A549 (cell line): ENCODE data around the gene SMCO2. TPM values are rescaled to one million over a fixed set of nuclear protein-coding genes. Genes with fewer than 3 reads are reported as not detected.

Source experiments
- ATAC-seq, 2 experiments: fragments of 200-7000 bp in 1 of 2; fragments of >200 bp in 1 of 2; cut with Nextera tagmentation in 1 of 2; cut with Tn5 transposase in 1 of 2; 3 replicates each; pipeline versions ENCODE4 v1.8.0 to v1.9.1; 2018 to 2020; ENCODE audit warnings: mild to moderate bottlenecking in 1 of 2, moderate library complexity in 1 of 2
- CTCF ChIA-PET: fragments of 300-600 bp; sonication (Branson Sonifier 250); formaldehyde crosslinking; extraction: SDS; loops from one replicate; lab custom pipeline; 2021; ENCODE audit warnings: antibody characterized with exemption, inconsistent platforms; lab: Yijun Ruan, JAX
- POLR2A ChIA-PET: fragments of 350-600 bp; formaldehyde crosslinking; extraction: SDS; loops from one replicate; lab custom pipeline; 2021; ENCODE audit warnings: antibody characterized with exemption, inconsistent platforms; lab: Yijun Ruan, JAX
- DNase-seq, 2 experiments: peaks; one replicate each; pipeline versions ENCODE4 v3.0.0 to v3.0.0-alpha.2; 2011 to 2016; ENCODE audit warnings: low read depth in 1 of 2, low spot score in 1 of 2
- FAIRE-seq: peaks from 2 replicates; lab custom pipeline; 2011; peaks lifted over from hg19 to GRCh38; lab: Jason Lieb, UNC
- H3K27ac ChIP-seq, 2 experiments: fragments of >200 bp; sonication (Bioruptor Twin); formaldehyde crosslinking; 3 replicates each; pipeline ENCODE4 v1.5.1; 2016 to 2017
- H3K4me1 ChIP-seq: fragments of >200 bp; sonication (Bioruptor Twin); formaldehyde crosslinking; 3 replicates; pipeline ENCODE4 v1.6.1; 2016
- H3K4me2 ChIP-seq: fragments of >200 bp; sonication (Bioruptor Twin); formaldehyde crosslinking; 3 replicates; pipeline ENCODE4 v1.6.1; 2016
- H3K4me3 ChIP-seq: fragments of >200 bp; sonication (Bioruptor Twin); formaldehyde crosslinking; 3 replicates; pipeline ENCODE4 v1.5.1; 2016
- H3K9me3 ChIP-seq: fragments of >200 bp; sonication (Bioruptor Twin); formaldehyde crosslinking; 3 replicates; pipeline ENCODE4 v1.6.1; 2016
- CBX2 ChIP-seq: fragments of 200-600 bp; sonication (generic); IDR thresholded peaks from 2 replicates; pipeline ENCODE4 v1.6.1; 2016; ENCODE audit warnings: low read depth, mild to moderate bottlenecking, borderline replicate concordance
- CBX8 ChIP-seq: fragments of 200-600 bp; sonication (generic); IDR thresholded peaks from 2 replicates; pipeline ENCODE4 v1.6.1; 2016
- CHD2 ChIP-seq: fragments of 150-350 bp; IDR thresholded peaks from 2 replicates; pipeline ENCODE4 v1.6.1; 2014; ENCODE audit warnings: low read length; ENCODE audit not compliant: partially characterized antibody
- CHD4 ChIP-seq: fragments of 200-600 bp; sonication (generic); IDR thresholded peaks from 2 replicates; pipeline ENCODE4 v1.6.1; 2016; ENCODE audit warnings: antibody characterized with exemption, mild to moderate bottlenecking, borderline replicate concordance
- CTCF ChIP-seq: fragments of >200 bp; sonication (Bioruptor Twin); formaldehyde crosslinking; IDR thresholded peaks from 3 replicates; pipeline ENCODE4 v1.5.1; 2016
- EP300 ChIP-seq, 2 experiments: fragments of >200 bp; sonication (Bioruptor Twin); formaldehyde crosslinking; IDR thresholded peaks; 2 replicates in 1 of 2; 3 replicates in 1 of 2; pipeline ENCODE4 v1.6.1; 2016 to 2017
- ESRRA ChIP-seq: fragments of 150-350 bp; IDR thresholded peaks from 2 replicates; pipeline ENCODE4 v1.6.1; 2014; ENCODE audit warnings: mild to moderate bottlenecking, low read length, borderline replicate concordance
- FOXS1 ChIP-seq: fragments of 250-450 bp; sonication (Bioruptor Pico); IDR thresholded peaks from 2 replicates; pipeline ENCODE4 v1.5.0; 2020; ENCODE audit warnings: mild to moderate bottlenecking, moderate library complexity
- HEYL ChIP-seq: fragments of 250-450 bp; sonication (Bioruptor Pico); IDR thresholded peaks from 2 replicates; pipeline ENCODE4 v1.8.0; 2021; ENCODE audit warnings: mild to moderate bottlenecking, moderate library complexity
- HOXB13 ChIP-seq: fragments of 250-450 bp; sonication (Bioruptor Pico); IDR thresholded peaks from 2 replicates; pipeline ENCODE4 v1.5.0; 2020; ENCODE audit warnings: low read depth, mild to moderate bottlenecking, moderate library complexity
- KDM1A ChIP-seq: fragments of 200-600 bp; sonication (generic); IDR thresholded peaks from 2 replicates; pipeline ENCODE4 v1.6.1; 2016; ENCODE audit warnings: low read depth, mild to moderate bottlenecking
- MYC ChIP-seq: IDR thresholded peaks from 2 replicates; pipeline ENCODE4 v1.6.1; 2012; ENCODE audit warnings: mild to moderate bottlenecking, inconsistent platforms, low read length, improper control_type of control experiment, borderline replicate concordance
- POLR2A ChIP-seq: IDR thresholded peaks from 2 replicates; pipeline ENCODE4 v1.6.1; 2012; ENCODE audit warnings: mild to moderate bottlenecking, low read length
- RAD21 ChIP-seq, 2 experiments: fragments of >200 bp in 1 of 2; sonication (Bioruptor Twin) in 1 of 2; formaldehyde crosslinking in 1 of 2; IDR thresholded peaks in 1 of 2; conservative IDR thresholded peaks in 1 of 2; 2 replicates in 1 of 2; 3 replicates in 1 of 2; pipeline ENCODE4 v1.6.1; 2012 to 2018; ENCODE audit warnings: inconsistent platforms in 1 of 2
- SMC3 ChIP-seq: fragments of >200 bp; sonication (Bioruptor Twin); formaldehyde crosslinking; IDR thresholded peaks from 3 replicates; pipeline ENCODE4 v1.6.1; 2018; ENCODE audit warnings: inconsistent platforms
- ZC3H11A ChIP-seq: fragments of 450-650 bp; IDR thresholded peaks from 2 replicates; pipeline ENCODE4 v1.6.1; 2014; ENCODE audit warnings: antibody characterized with exemption, mild to moderate bottlenecking
- ZFP36 ChIP-seq: fragments of 450-650 bp; IDR thresholded peaks from 2 replicates; pipeline ENCODE4 v1.6.1; 2014; ENCODE audit warnings: borderline replicate concordance; ENCODE audit not compliant: partially characterized antibody
- ZSCAN20 ChIP-seq: fragments of 250-450 bp; sonication (Bioruptor Pico); IDR thresholded peaks from 2 replicates; pipeline ENCODE4 v1.8.0; 2022; ENCODE audit warnings: mild to moderate bottlenecking, moderate library complexity
- WGBS: methylation state at CpG from one replicate; pipeline ENCODE4 v1.1.6; 2017; ENCODE audit errors: missing lambda C conversion rate; 5-methylcytosine and 5-hydroxymethylcytosine counted together
- polyA plus RNA-seq, 4 experiments: library from polyadenylated mRNA; depleted of rRNA in 3 of 4; stranded (reverse); fragments of >200 nt; fragmentation: RNase III in 1 of 4; extraction: RNeasy Plus Mini Kit Qiagen cat#74134 plus additional on column Dnase treatment in 1 of 4; gene quantifications; 2 replicates in 3 of 4; 3 replicates in 1 of 4; pipeline ENCODE4 v1.2.3, GENCODE V29; 2011 to 2017
- TF ChIP-seq, protein P1 (sequence below): fragments of >200 bp; sonication (Bioruptor Twin); formaldehyde crosslinking; IDR thresholded peaks from 2 replicates; pipeline ENCODE4 v1.6.1; 2016
- TF ChIP-seq, protein P2 (sequence below): IDR thresholded peaks from 2 replicates; pipeline ENCODE4 v1.6.1; 2012; ENCODE audit warnings: low read depth, borderline replicate concordance

The SMCO2 gene
- polyA plus RNA-seq, 2 of the 4 experiments (the other 2 are of a cell fraction), result 0.14 to 0.28 TPM

GRCh38 chr12:27429606-27430005 is 16.9 kb upstream of the SMCO2 start:
- no peak overlapping the region for H3K4me2 ChIP-seq
- FAIRE-seq, result no peak
- 89% methylated on average over 2 of the region's 2 CpGs for WGBS

DNA sequence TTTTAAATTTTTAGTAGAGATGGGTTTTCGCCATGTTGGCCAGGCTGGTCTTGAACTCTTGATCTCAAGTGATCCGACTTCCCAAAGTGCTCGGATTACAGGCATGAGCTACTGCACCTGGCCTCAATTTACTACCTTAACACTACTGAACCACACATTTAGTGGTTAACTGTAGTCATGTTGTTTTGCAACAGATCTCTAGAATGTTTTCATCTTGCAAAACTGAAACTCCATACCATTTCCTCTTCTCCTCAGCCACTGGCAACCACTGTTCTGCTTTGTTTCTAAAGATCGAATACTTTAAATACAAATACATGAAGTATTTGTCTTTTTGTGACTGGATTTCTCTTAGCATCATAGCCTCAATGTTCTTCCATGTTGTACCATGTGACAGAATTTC is 15.4 kb upstream of the SMCO2 start:
- H3K27ac ChIP-seq, result no peak overlapping the region
- ChIA-PET POLR2A (interaction anchor here (0.7 kb wide), 1 partner anchor 93 kb away, joined by 3 read pairs; no protein-coding TSS in a partner anchor), CTCF (interaction anchor here (0.7 to 1.2 kb wide), 2 partner anchors 50 to 221 kb away, joined by 3 read pairs; no protein-coding TSS in a partner anchor)
- DNase-seq (no peak), ATAC-seq (no peak), FAIRE-seq (no peak)
- H3K9me3 ChIP-seq, result no peaks in the 10 kb centered on the region
- H3K4me1 ChIP-seq, result no peaks in the 10 kb centered on the region
- H3K4me3 ChIP-seq, result no peak overlapping the region
- 92% methylated on average over 4 of the region's 4 CpGs for WGBS
- no peak overlapping the region for H3K4me2 ChIP-seq
- TF ChIP-seq HOXB13 (CRISPR knock-in tag) (no peak), MYC (no peak), CHD4 (no peak)
- TF ChIP-seq, all 56 proteins: peak for 0

More at GRCh38 chr12:27429606-27430005, 16.9 kb upstream of the SMCO2 start:
- DNase-seq (no peak), ATAC-seq (no peak)
- H3K4me3 ChIP-seq, result no peak overlapping the region
- POLR2A ChIA-PET, result no interaction called here
- no peak overlapping the region for H3K27ac ChIP-seq
- H3K9me3 ChIP-seq, result no peaks in the 10 kb centered on the region
- CTCF ChIA-PET, result no interaction called here
- TF ChIP-seq ZC3H11A (no peak), CBX8 (no peak), CBX2 (no peak), FOXS1 (CRISPR knock-in tag) (no peak), HEYL (no peak), ESRRA (no peak), EP300 (IDR thresholded peaks at IDR 0.05) (no peak), ZSCAN20 (no peak), CHD4 (no peak), CHD2 (no peak), SMC3 (no peak), RAD21 (conservative IDR thresholded peaks at IDR 0.05 in 1 of 2, IDR thresholded peaks at IDR 0.05 in 1 of 2) (no peak), POLR2A (no peak), KDM1A (no peak), ZFP36 (no peak)
- TF ChIP-seq, protein P1, sequence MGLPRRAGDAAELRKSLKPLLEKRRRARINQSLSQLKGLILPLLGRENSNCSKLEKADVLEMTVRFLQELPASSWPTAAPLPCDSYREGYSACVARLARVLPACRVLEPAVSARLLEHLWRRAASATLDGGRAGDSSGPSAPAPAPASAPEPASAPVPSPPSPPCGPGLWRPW, result no peak
- TF ChIP-seq, protein P2, sequence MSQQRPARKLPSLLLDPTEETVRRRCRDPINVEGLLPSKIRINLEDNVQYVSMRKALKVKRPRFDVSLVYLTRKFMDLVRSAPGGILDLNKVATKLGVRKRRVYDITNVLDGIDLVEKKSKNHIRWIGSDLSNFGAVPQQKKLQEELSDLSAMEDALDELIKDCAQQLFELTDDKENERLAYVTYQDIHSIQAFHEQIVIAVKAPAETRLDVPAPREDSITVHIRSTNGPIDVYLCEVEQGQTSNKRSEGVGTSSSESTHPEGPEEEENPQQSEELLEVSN, result no peak
- no peaks in the 10 kb centered on the region for H3K4me1 ChIP-seq

DNA sequence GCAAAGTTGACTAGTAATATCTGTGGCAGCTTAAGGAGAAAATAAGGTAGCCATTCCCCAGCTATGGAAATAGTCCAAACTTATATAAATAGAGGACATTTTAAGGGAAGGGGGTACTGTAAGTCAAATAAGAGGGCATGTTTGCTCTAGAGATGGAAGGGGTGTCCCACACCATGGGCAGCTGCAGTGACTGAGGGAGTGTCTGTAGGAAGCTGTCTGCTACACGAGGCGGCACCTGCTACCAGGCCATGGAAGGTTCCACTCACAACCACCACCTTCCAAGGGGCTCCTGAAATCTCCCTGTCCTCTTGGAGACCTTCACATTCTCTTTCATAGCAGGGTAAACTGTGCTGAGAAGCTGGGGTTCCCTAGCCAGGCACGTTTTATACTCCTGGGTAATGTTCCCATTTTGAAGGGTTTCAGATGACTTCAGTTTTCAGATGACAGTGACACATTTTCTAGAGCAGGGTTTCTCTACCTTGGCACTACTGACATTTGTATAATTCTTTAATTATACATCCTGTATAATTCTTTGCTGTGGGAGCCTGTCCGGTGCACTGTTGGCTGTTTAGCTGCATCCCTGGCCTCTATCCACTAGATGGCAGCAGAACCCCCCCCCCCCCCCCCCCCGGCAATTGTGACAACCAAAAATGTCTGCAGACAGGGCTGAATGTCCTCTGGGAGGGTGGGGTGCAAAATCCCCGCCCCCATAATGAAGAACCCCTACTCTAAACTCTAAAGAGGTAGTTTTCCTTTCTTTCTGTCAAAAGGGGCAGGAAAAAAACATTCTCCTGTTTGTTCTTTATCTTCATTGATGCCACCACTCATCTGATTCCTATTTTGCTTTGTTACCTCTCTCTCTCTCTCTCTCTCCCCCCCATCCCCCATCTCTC is 11.6 kb upstream of the SMCO2 start:
- no peak for FAIRE-seq
- Histone ChIP-seq H3K4me1 (no peaks in the 10 kb centered on the region), H3K4me3 (no peak overlapping the region)
- 56% methylated on average over 5 of the region's 6 CpGs for WGBS
- peak; percentile 44 to 72 for TF ChIP-seq RAD21 (conservative IDR thresholded peaks at IDR 0.05 in 1 of 2, IDR thresholded peaks at IDR 0.05 in 1 of 2)
- TF ChIP-seq ESRRA, result no peak
- TF ChIP-seq CTCF, result peak; percentile 47
- TF ChIP-seq SMC3, result peak; percentile 89
- TF ChIP-seq, all 56 proteins: peak for 3
- ATAC-seq, result peak; percentile 79 to 87
- H3K27ac ChIP-seq, result peak overlapping the region in 1 of 2 experiments; percentile 34; a peak in 2 of 6 replicates
- peak in 1 of 2 experiments; percentile 26 for DNase-seq
- ChIA-PET CTCF (interaction anchor here (0.7 to 4.0 kb wide), 31 partner anchors 9 to 269 kb away, joined by 3 to 30 read pairs (median 4); partner anchors contain the start of gene SMCO2), POLR2A (interaction anchor here (1.5 kb wide), 1 partner anchor 89 kb away, joined by 13 read pairs; the partner anchor contains the start of gene PPFIBP1)
- no peak overlapping the region; the same call in 2 of the 3 replicates for H3K4me2 ChIP-seq
- no peaks in the 10 kb centered on the region for H3K9me3 ChIP-seq
